Stimulated activated naive CD8-positive, alpha-beta T cell treated with anti-CD3 and anti-CD28 coated beads, Interleukin-15, Interleukin-2, amounts not matched to agents 100 U/mL and 50 U/mL, for 24 hours (primary cell): Measurements from ENCODE around the gene PRR3.
A peak's percentile ranks its signal among the peaks of the same experiment; 100 is the strongest.

ENCODE experiments used
- ATAC-seq: fragments of 150-1000 bp; cut with Tn5 transposase; one replicate; pipeline ENCODE4 v1.10.0; 2021
- DNase-seq: peaks from one replicate; pipeline ENCODE4 v3.0.0; 2021

Gene PRR3

GRCh38 chr6:30571762-30572082 lies 14.6 kb downstream of the PRR3 start:
- ATAC-seq (no peak), DNase-seq (no peak)

GRCh38 chr6:30572148-30572547 lies 15.1 kb downstream of the PRR3 start:
- no peak for DNase-seq
- ATAC-seq, result no peak

DNA sequence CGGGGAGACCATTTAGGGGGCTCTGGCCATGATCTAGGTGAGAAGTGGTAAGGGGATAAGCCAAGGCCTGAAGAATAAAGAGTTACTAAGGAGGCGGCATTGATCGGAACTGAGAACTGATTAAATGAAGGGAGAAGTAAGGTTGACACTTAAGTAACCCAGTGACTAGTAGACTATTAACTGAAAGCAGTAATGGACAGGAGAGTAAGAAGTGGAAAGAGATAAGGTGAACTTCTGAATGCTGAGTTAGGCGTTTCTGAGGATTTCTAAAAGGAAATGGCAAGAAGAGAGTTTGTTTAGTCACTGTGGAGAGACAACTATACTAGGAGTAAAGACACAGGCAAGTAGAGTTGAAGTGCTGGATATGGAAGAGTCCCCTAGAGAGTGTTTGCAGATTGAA lies 16.0 kb downstream of the PRR3 start:
- DNase-seq (no peak), ATAC-seq (no peak)

DNA sequence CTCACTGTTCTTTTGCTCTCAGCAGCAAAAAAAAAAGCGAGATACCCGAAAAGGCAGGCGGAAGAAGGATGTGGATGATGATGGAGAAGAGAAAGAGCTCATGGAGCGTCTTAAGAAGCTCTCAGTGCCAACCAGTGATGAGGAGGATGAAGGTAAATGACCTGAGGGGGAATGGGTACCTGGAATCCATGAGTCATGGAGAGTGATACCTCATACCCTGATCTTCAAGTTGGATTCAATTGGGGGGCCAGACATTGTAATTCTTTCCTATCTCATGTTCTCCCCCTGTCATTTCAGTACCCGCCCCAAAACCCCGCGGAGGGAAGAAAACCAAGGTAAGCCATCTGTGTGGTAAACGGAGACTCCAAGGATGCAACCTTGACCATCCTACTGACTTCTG lies 21.0 kb downstream of the PRR3 start:
- peak; percentile 53 for ATAC-seq
- no peak for DNase-seq

- ATAC-seq (no peak), DNase-seq (no peak)
Measured at GRCh38 chr6:30583921-30584320, 26.8 kb downstream of the PRR3 start.

- DNase-seq (no peak), ATAC-seq (no peak)
Measured at GRCh38 chr6:30589754-30590358, 32.8 kb downstream of the PRR3 start.

- no peak for DNase-seq
Measured at GRCh38 chr6:30590509-30590908, 33.4 kb downstream of the PRR3 start.

DNA sequence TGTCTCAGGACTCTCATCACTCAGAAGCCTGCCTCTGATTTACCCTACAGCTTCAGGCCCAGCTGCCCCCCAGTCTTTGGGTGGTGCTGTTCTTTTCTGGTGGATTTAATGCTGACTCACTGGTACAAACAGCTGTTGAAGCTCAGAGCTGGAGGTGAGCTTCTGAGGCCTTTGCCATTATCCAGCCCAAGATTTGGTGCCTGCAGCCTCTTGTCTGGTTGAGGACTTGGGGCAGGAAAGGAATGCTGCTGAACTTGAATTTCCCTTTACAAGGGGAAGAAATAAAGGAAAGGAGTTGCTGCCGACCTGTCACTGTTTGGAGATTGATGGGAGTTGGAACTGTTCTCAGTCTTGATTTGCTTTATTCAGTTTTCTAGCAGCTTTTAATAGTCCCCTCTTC lies 33.9 kb downstream of the PRR3 start:
- ATAC-seq, result no peak
- no peak for DNase-seq

More at GRCh38 chr6:30590509-30590908, 33.4 kb downstream of the PRR3 start:
- no peak for ATAC-seq

DNA sequence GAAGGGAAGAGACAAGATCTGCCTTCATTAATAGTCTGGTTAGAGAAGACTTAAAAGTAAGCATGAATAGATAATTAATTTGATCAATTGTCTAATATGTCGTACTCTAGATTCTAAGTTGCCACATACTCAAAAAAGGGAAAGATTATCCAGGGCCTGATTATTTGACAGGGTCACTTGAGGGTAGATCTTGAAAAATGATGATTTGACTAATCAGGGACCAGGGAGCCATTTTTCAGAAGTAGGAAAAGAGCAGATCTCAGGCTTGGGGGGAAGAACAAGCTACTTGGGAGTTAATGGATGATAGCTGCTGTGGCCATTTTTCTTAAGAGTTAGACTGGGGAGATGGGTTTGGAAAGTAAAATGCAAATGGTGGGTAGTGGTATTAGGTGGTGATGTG lies 35.2 kb downstream of the PRR3 start:
- ATAC-seq (no peak), DNase-seq (no peak)

GRCh38 chr6:30597315-30598144 lies 40.4 kb downstream of the PRR3 start:
- ATAC-seq, result peak; percentile 82
- DNase-seq, result peak; percentile 87

- DNase-seq, result no peak
- ATAC-seq, result no peak
Measured at GRCh38 chr6:30598912-30599624, 42.0 kb downstream of the PRR3 start.

- DNase-seq (no peak), ATAC-seq (no peak)
Measured at GRCh38 chr6:30599625-30600324, 42.7 kb downstream of the PRR3 start.

DNA sequence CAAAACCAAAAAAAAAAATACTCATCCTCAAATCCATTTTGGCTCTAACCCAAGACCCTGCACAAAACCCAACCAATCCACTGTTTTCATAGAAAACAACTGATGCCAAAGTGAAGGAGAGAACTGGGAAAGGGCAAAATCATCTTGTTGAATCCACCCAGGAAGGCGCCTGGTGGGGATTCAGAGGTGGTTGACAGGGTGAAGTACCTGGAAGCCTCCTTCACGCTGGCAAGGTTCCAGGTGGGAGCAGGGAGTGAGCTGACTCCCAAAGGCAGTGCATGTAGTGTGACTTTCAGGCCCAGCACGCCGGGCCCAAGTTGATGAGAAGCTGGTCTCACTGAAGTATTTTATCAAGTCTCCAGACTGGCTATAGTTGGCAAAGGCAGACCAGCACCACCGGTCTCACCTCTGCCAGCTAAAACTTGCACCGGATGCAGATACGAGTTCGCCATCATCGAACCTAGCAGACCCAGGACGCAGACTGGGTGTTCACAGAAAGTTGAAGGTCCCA lies 43.4 kb downstream of the PRR3 start:
- ATAC-seq (no peak), DNase-seq (no peak)

GRCh38 chr6:30601436-30601814 lies 44.3 kb downstream of the PRR3 start:
- ATAC-seq, result no peak
- DNase-seq, result no peak

DNA sequence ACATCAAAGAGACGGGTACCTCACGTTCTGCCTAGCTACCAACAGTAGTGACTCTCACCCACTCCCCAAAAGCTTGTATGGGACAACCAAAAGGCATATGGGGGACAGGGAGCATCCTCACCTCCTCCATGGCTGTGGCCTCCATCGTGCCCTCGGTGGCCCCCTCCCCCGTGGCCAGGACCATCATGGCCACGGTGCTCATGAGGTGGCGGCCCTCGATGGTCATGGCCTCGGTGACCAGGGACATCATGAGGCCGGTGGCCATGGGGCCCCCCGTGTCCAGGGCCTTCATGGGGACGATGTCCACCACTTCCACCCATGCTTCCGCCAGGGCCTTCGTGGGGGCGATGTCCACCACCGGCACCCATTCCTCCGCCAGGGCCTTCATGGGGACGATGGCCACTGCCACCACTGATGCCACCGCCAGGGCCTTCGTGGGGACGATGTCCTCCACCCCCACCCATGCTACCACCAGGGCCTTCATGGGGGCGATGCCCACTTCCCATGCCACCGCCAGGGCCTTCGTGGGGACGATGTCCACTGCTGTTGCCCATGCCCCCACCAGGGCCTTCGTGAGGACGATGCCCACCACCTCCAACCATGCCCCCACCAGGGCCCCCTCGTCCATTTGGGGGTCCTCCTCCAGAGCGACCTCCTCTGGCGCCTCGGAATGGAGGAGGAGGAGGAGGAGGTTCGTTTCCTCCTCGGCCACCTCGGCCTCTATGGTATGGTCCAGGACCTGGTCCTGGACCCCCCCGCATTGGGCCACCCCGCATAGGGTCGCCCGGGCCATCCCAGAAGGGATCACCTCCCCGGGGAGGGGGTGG lies 44.9 kb downstream of the PRR3 start:
- no peak for ATAC-seq
- DNase-seq, result no peak

GRCh38 chr6:30603961-30604360 lies 46.9 kb downstream of the PRR3 start:
- ATAC-seq, result no peak

DNA sequence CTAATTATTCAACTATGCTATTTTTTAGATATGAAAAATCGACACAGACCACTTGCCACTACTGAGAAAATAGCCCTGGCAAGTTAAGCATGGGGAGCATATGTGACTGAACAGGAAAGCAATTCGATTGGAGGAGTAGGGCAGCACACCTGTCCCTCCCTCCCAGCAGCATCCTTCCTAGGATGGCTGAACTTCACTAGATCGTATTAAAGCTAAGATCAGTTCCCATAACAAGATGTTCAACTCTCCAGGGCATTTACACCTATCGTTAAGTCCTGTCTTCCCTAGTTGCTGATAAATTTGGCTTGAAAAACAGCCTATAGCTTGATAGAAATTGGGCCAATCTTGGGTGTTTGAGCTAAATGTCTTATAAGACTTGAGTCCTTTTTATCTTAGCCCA lies 53.0 kb downstream of the PRR3 start:
- DNase-seq (no peak), ATAC-seq (no peak)

More at GRCh38 chr6:30603961-30604360, 46.9 kb downstream of the PRR3 start:
- DNase-seq, result no peak

DNA sequence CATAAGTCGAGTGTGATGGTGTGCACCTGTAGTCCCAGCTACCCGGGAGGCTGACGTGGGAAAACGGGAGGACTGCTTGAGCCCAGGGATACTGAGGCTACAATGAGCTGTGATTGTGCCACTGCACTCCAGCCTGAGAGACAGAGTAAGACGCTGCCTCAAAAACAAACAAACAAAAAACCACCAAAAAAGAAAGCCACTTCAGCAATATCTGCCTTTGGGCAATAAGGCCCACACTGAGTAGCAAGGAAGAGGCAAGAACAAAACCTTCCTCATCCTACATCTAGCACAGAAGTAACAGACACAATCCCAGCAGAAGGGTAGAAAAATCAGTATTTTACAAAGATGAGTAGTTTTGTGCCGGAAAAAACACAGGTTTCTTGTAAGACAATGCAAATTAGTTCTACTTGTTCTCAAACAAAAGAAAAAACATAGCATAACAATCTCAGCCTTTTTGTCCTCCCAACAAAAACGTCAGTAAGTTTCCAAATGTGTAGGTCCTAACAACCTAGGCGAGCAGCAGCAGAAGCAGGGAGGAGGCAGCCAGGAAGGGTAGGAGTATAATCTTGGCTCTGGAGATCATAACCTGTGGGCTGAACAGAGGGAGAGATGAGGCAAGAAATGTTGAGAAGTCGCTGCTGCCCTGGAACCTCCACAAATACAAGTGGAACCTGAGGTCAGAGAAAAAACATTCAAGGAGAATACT lies 54.2 kb downstream of the PRR3 start:
- ATAC-seq (no peak), DNase-seq (no peak)

- ATAC-seq (no peak), DNase-seq (no peak)
Measured at GRCh38 chr6:30611856-30612194, 54.7 kb downstream of the PRR3 start.

DNA sequence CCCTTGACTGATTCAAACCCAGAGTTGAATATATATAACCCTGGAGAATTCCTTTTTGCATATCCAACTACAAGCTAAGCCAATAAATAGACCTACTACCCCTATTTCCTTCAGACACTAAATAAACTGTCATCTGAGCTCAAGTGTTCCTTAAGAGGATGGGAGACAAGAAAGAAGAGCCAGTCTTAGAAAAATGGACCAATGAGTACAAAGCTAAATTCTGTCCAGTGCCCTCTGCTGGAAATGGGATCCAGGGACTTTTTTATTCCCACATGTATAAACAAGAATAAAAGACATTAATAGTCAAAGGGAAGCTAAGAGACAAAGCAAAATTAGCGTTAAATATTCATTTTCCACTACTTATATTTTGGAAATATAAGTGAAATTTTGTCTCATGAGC lies 55.1 kb downstream of the PRR3 start:
- DNase-seq (no peak), ATAC-seq (no peak)

DNA sequence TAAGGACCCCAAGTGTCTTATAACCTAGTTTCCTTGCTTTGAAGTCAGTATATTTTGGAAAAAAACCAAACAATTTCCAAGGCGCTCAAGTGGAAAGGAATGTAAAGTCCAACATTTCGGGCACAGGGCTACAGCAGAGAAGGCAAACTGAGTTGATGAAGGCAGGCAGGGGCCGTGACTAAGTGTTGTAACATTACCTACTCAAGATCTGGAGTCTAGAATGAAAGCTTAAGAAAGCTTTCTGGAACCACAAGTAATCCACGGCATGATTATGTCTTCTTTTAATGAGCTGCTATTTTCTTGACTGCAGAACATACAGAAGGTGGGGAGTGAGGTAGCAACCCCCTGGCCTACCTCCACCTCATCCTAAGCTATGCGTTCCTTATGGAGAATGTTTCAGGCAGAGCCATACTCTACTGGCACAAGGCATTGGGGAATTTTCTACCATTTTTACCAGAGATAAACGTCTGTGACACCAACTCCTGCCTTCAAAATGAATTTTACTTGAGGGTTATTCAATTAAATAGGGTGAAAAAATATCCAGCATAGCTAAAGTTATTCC lies 55.7 kb downstream of the PRR3 start:
- DNase-seq (no peak), ATAC-seq (no peak)
